GM19324 (cell line): ENCODE measurements around the gene CEP78.
"Not testable (repeated sequence)": the region's sequence is repeated elsewhere in the genome, so short reads cannot be mapped to it uniquely, and the experiment has no call there.

ENCODE experiments used
- ATAC-seq: cut with Tn5 transposase; IDR thresholded peaks from one replicate; pipeline ENCODE4 v1.9.1; 2021; ENCODE audit warnings: mild to moderate bottlenecking, moderate library complexity; ENCODE audit not compliant: unreplicated experiment, low FRiP score

Gene CEP78

DNA sequence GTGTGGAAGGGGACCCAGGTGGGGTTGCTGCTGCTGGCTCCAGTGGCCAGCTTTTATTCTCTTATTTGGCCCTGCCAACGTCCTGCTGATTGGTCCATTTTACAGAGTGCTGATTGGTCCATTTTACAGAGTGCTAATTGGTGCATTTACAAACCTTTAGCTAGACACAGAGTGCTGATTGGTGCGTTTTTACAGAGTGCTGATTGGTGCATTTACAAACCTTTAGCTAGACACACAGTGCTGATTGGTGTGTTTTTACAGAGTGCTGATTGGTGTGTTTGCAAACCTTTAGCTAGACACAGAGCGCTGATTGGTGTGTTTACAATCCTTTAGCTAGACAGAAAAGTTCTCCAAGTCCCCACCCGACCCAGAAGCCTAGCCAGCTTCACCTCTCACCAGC, 48.3 kb downstream of the CEP78 start:
- ATAC-seq: not testable (repeated sequence)

DNA sequence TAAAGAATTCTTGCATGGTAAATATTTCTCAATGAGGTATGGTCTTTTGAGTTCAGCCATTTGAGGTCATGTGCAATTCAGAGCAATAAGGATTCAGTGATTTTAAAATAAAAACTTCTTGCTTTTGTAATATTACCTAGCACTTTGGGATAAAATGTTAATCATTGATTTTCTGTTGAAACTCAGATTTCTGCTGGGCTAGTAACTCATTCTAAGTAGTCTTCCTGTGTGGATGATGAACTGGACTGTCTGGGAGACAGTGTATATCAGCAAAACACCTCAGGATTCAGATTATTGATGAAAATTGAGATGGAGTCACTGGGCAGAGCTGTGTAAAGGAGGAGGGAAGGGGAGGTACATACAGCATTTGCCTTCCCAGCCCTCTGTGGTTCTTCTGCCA, 50.2 kb downstream of the CEP78 start:
- no peak for ATAC-seq

- no peak for ATAC-seq
Measured at GRCh38 chr9:78286946-78287388, 51.1 kb downstream of the CEP78 start.

DNA sequence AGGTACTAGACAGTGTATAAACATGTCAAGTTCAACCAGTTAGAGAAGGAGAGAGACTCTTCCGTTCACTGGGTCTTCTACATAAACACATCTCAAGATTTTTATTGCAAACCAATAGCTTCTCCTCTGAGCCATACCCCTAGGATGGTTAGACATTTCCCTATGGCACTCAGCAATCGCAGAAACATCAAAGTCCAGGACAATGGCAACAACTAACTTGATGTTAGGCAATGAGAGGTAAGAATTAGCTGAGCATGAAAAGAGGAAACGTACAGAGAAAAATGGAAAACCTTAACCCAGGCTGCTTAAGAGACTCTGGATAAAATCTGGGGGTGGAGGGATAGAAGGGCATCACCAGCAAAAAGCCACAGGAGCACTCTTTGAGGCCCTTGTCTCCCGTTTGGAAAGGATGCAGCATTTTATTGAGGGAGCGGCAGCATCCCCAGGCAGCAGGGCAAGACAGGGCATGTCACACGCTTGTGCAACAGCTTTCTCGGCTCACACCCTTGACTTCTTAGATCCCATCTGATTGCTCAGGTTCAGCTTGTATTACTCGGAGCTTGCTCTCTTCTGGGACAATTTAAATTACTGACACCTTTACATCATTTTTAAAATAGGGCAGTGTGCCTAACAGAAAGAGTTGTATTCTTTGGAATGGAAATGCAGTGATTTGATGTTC, 52.5 kb downstream of the CEP78 start:
- no peak for ATAC-seq

DNA sequence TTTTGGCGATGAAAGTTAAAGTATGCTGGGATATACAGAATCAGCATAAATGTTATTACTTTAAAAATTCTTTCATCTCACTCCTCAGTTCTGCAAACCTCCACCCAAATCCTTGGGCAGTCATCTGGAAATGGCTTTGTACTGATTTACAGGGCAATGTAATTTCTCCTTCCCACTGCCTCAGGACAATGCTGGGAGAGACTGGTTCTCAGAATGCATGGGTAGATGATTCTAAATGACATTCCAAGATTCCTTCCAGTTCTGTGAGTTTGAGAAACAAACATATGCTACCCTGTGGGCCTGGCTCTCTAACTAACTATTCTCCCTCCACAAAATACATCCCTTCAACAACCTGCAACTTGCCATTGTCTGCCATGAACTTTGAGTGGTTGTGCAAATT, 53.6 kb downstream of the CEP78 start:
- no peak for ATAC-seq

GRCh38 chr9:78291240-78291925, 55.5 kb downstream of the CEP78 start:
- no peak for ATAC-seq

- no peak for ATAC-seq
Measured at GRCh38 chr9:78292026-78292425, 56.2 kb downstream of the CEP78 start.

- ATAC-seq: no peak
Measured at GRCh38 chr9:78292716-78293497, 57.0 kb downstream of the CEP78 start.

- no peak for ATAC-seq
Measured at GRCh38 chr9:78294290-78295176, 58.7 kb downstream of the CEP78 start.

DNA sequence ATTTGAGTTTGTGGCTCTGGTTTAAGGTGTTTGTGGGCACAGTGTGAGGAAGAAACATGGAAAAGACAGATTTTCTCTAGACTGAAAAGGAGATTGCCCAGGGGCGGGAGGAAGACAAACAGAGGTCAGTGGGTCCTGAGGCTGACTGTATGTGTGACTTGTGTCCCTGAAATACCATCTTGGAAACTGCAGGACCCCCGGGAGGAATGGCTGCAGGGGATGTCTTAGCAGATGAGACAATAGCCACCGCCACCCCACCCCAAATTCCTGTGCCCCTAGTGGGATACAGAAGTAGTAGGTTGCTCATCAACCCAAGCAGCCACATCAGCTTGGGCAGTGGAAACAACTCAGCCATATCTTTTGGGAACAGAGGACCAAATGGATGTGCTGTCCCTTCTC, 59.3 kb downstream of the CEP78 start:
- ATAC-seq: no peak

- ATAC-seq: no peak
Measured at GRCh38 chr9:78295731-78296130, 59.9 kb downstream of the CEP78 start.

DNA sequence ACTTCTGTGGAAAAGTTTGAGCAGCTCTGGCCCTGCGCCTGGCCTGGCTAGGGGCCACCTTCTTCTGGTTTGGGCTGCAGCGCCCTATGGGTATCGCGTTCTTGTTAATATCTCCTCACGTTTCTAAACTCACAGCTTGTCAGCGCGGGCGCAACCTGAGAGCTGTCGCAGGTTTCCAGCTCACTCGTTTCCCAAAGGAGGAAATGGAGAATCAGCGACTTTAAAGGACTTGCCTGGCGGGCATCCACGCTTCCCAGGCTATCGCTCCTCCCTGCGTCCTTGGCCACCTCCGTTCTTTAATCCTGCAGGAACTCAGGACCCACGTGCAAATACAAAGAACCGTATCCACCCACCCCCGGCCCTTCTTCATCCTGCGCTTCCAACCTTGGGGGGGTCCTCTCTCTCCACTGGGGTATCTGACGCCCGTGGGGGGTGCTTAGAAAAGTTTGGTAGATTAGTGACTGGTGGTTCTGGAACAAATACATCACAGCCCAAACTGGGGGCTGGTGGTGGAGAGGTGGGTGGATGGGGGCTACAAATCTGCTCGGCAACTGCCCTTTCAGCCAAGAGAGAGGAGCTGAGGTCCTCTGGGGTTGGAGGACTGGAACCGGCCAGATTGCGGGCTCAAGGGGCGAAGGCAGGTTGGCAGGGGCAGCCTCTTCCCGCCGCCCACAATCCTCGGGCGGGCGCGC, 60.5 kb downstream of the CEP78 start:
- ATAC-seq: no peak

- peak; percentile 99 for ATAC-seq
Measured at GRCh38 chr9:78296893-78297671, 61.2 kb downstream of the CEP78 start, which contains the start of gene PSAT1. TSS of gene PSAT1 (plus strand) at chr9:78297125. CDS start at chr9:78297211, 86 bp downstream.

GRCh38 chr9:78297672-78297961, 61.7 kb downstream of the CEP78 start:
- ATAC-seq: no peak

- no peak for ATAC-seq
Measured at GRCh38 chr9:78298046-78298765, 62.3 kb downstream of the CEP78 start.

DNA sequence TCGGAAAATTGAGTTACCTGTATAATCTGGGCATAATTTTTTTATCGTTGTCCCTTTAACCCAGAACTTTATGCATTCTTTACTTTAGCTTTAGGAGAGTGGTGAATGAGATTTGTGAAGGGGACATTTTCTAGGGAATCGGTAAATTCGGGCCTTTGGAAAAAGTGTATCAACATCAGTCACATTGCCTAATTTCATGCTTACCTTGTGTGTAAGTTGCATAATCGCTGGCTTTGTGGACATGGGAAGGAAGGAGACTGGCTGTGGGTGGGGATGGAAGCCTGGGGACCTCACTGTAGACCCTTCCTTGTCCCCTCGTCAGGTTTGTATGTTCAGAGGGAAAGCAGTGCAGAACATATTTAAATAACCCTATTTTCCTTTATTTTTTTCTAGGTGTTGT, 64.3 kb downstream of the CEP78 start:
- ATAC-seq: no peak

- ATAC-seq: no peak
Measured at GRCh38 chr9:78301466-78301865, 65.6 kb downstream of the CEP78 start.

- ATAC-seq: no peak
Measured at GRCh38 chr9:78303377-78304062, 67.6 kb downstream of the CEP78 start.
